Choroid plexus epithelial cell (primary cell): ENCODE measurements around the gene PLCB1.
A peak's percentile ranks its signal among the peaks of the same experiment; 100 is the strongest.

Source experiments
- DNase-seq: peaks from one replicate; pipeline ENCODE4 v3.0.0-alpha.2; 2010; ENCODE audit warnings: low read depth
- H3K4me3 ChIP-seq: 2 replicates; pipeline ENCODE4 v1.5.1; 2011; ENCODE audit warnings: low read depth, mild to moderate bottlenecking, control low read depth, low read length, moderate library complexity
- TF ChIP-seq, protein P1 (sequence below): conservative IDR thresholded peaks from 2 replicates; pipeline ENCODE4 v1.5.1; 2011; ENCODE audit warnings: low read depth, mild to moderate bottlenecking, control low read depth, inconsistent platforms, low read length, moderate library complexity

PLCB1 gene

DNA sequence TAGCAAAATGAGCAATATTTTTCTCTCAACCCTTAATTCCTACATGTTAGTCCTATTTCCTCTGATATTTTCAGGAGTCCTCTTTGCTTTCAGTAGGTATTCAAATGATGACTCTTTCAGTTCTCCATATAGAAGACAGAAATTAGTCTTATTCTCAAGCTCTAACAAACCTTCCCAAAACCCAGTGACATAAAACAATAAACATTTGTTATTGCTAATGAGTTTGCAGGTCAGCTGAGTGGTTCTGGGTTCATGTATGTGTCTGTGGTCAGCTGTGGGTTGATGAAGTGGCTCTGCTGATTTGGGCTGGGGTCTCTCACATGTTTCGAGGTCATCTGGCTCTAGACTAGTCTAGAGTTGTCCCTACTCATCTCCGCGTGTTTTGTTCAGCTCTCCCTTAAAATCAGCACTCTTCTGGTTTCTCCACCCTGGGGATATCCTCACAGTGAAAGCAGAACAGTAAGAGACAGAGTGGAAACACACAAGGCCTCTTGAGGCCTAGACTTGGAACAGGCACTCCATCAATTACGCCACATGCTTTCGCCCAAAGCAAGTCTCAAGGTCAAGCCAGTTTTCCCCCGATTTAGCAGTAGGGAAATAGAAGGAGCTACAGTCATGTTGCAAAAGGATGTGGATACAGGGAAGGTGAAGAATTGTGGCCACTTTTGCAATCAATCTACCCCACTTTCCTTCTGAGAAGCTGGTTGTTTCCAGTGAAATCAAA is 273.0 kb downstream of the PLCB1 start:
- no peak overlapping the region for H3K4me3 ChIP-seq
- DNase-seq, result no peak
- TF ChIP-seq, protein P1, sequence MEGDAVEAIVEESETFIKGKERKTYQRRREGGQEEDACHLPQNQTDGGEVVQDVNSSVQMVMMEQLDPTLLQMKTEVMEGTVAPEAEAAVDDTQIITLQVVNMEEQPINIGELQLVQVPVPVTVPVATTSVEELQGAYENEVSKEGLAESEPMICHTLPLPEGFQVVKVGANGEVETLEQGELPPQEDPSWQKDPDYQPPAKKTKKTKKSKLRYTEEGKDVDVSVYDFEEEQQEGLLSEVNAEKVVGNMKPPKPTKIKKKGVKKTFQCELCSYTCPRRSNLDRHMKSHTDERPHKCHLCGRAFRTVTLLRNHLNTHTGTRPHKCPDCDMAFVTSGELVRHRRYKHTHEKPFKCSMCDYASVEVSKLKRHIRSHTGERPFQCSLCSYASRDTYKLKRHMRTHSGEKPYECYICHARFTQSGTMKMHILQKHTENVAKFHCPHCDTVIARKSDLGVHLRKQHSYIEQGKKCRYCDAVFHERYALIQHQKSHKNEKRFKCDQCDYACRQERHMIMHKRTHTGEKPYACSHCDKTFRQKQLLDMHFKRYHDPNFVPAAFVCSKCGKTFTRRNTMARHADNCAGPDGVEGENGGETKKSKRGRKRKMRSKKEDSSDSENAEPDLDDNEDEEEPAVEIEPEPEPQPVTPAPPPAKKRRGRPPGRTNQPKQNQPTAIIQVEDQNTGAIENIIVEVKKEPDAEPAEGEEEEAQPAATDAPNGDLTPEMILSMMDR, result no peak

GRCh38 chr20:8406391-8406790 is 274.3 kb downstream of the PLCB1 start:
- TF ChIP-seq, protein P1, result no peak

GRCh38 chr20:8408587-8409307 is 276.7 kb downstream of the PLCB1 start:
- no peak overlapping the region for H3K4me3 ChIP-seq
- no peak for DNase-seq
- TF ChIP-seq, protein P1, result no peak

More at GRCh38 chr20:8406391-8406790, 274.3 kb downstream of the PLCB1 start:
- H3K4me3 ChIP-seq, result no peak overlapping the region
- no peak for DNase-seq

GRCh38 chr20:8413691-8414090 is 281.6 kb downstream of the PLCB1 start:
- H3K4me3 ChIP-seq, result no peak overlapping the region
- DNase-seq, result no peak
- TF ChIP-seq, protein P1, result no peak

DNA sequence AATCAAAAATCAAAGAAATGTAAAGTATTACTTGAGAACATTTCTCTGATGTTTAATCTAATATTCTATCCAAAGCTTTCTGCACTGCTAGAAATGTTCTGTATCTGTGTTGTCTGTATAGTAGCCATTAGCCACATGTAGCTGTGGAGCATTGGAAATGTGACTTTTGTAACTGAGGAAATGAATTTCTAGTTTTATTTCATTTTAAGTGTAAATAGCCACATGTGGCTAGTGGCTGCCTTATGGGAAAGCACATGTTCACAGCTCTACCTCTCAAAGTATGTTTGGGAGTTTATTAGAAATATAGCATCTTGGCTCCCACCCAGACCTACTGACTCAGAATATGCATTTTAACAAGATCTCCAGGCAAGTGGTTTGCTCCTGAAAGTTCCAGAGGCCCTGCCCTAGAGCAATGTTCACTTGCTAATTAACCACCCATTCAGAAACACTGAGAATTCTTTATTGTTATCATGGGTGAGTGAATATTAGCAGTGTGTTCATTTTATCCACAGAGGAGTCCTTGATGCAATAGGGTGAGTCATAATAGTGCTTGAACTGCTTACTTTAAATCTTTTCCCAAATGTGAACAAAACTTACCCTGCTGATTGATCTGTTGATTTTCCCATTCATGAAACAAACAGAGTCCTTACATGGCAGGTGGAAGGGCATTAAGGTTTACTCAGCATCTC is 282.7 kb downstream of the PLCB1 start:
- no peak overlapping the region for H3K4me3 ChIP-seq
- TF ChIP-seq, protein P1, result no peak
- peak; percentile 68 for DNase-seq

DNA sequence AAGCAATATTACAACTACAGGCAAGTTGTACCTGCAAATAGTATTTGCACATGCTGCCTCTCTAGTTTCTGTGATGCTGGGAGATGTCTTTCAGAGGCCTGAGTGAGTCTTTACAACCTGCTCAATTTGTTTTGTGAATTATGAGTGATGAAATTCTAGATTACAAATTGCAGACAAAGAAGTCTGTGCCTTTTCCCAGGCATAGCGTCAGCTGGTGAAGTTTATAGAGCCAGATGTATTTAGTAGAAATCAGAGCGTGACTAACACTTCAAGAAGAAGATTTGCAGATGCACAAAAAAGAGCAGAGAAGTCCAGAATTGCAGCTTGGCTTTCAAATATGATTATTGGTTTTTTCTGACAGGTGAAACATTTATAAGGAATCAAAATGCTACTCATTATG is 289.9 kb downstream of the PLCB1 start:
- no peak overlapping the region for H3K4me3 ChIP-seq
- TF ChIP-seq, protein P1, result no peak
- DNase-seq, result no peak
